Middle frontal gyrus (tissue), 1 donor: ENCODE results near the gene C11orf71.

Source experiments
- DNase-seq: peaks from one replicate; pipeline ENCODE4 v3.0.0-alpha.2; 2015; ENCODE audit warnings: low spot score; ENCODE audit errors: extremely low spot score

Gene C11orf71

GRCh38 chr11:114399490-114400215 lies 658 bp downstream of the C11orf71 start:
- DNase-seq = no peak

GRCh38 chr11:114398303-114398920 lies 1.9 kb downstream of the C11orf71 start:
- DNase-seq = no peak

- DNase-seq = no peak
Measured at GRCh38 chr11:114397349-114397982, 2.8 kb downstream of the C11orf71 start.

GRCh38 chr11:114396916-114397315 lies 3.4 kb downstream of the C11orf71 start:
- DNase-seq = no peak

- no peak for DNase-seq
Measured at GRCh38 chr11:114395736-114396135, 4.6 kb downstream of the C11orf71 start.

DNA sequence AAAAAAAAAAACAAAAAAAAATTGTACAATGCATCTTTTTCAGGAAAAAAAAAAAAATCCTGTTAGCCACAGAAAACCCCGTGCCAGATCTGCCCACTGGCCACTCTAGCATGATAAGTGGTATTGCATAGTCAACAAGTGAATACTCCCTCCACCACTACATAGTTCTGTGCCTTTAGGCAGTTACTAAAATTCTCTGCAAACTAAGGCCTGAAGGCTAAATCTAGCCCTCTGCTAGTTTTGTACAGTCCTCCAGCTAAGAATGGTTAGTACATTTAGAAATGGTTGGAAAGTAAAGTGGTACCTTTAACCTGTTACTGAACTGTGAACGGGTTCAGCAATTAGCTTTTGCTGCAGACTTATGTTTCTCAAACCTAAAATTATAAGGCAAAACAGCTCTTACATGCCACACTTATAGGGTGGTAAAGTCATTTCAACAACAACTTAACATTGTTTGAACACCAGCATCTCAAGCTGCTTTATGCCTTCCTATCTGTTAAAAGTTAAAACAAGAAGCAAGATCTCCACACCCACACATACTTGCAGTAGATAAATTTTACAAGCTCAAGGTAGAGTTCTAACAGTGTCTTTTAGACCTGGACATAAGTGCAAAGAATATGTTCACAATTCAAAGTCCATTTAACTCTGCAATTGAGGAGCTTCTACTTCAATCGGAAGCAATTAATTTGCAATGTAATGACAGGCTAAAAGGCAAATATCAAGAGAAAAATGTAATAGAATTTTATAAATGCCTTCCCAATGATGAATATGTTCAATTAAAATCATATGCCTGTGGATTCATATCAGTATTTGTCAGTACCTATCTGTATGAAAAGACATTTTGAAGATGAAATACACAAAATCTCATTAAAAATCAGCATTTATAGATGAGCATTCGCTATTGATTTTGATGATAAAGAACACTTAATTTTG lies 7.3 kb downstream of the C11orf71 start:
- DNase-seq = no peak

- no peak for DNase-seq
Measured at GRCh38 chr11:114386545-114386944, 13.8 kb downstream of the C11orf71 start.

GRCh38 chr11:114386131-114386530 lies 14.2 kb downstream of the C11orf71 start:
- no peak for DNase-seq

- no peak for DNase-seq
Measured at GRCh38 chr11:114384487-114384886, 15.8 kb downstream of the C11orf71 start.

GRCh38 chr11:114382509-114382908 lies 17.8 kb downstream of the C11orf71 start:
- no peak for DNase-seq

GRCh38 chr11:114379394-114380069 lies 20.8 kb downstream of the C11orf71 start:
- DNase-seq = no peak

GRCh38 chr11:114377612-114378267 lies 22.6 kb downstream of the C11orf71 start:
- no peak for DNase-seq

DNA sequence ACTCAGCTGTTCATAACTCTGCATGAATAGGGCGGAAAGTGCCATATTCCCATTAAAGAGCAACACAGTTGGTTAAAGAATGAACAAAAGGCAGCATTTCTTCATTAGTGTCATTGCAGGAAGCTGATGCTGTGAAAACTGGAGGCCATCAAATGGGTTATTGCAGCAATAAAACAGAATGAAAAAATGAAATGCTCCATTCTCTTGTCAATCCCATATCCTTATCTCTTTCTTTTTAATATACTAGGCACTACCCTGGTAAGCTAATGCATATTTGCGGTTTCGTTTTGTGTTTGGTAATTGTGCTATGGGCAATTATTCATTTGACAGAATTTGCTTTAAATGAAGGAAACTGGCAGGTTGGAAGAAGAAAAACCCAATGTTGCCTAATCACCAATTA lies 25.3 kb downstream of the C11orf71 start:
- DNase-seq = no peak

DNA sequence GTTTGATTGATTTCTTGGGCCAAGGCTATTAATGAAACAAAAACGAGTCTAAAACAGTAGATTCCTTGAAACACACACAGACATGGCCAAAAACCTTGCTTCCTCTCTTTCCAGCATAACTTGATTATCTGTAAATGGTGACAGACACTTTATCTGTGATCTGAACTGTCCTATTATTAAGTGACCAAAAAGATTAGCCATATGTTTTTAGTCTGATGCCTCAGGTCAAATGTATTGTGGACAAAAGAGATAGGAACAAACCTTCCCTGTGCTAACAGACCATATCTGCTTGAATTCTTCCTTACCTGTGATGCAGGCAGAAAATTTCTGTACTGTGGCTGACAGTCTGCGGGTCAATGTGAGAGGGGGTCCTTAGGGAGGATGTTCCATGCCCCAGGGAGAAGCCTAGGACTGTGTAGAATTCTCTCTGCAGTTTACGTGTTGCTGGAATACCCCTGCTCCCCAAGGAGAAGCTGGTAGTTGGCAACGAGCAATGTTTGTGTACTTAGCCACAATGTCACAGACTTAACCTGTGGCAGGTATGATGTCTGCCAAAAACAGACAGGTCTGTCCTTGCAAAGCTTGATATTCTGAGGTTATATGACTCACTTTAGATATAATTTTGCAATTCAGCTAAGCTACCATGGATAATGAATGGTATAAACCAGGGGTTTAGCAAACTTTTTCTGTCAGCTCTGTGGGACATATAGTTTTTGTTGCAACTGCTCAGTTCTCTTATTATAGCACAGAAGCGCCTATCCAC lies 31.2 kb downstream of the C11orf71 start:
- DNase-seq = no peak

DNA sequence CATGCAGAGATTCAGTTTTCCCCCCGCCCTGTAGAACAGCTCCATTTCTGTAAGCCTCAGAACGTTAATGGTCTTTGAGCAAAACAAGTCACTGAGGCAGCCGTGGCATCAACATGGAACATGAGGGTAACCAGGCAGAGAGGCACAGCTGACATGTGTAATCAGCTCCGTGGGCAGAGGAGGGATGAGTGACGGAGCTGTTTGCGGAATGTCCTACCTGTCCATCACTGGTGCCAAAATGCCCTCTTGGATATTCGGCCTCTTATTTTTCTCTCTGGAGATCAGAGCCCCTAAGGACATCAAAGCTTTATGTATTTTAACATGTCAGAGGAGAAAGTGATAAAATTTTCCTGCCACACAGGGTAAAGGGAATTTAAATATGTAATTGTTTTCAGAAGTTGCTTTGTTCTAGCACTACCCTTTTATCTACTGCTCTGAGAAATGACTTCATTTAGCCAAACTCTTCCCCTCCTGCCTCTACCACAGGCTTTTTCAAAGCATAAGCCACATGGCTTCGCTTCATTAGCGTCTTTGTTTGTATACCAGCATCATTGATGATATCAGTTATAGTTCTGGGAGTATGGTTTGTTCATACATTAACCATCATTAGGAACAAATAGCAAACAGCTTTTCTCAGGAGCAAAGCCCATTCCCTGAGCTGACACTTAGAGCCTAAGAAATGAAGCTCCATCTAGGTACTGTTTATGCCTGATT lies 32.9 kb downstream of the C11orf71 start:
- no peak for DNase-seq

- DNase-seq = no peak
Measured at GRCh38 chr11:114366331-114367243, 33.7 kb downstream of the C11orf71 start.

DNA sequence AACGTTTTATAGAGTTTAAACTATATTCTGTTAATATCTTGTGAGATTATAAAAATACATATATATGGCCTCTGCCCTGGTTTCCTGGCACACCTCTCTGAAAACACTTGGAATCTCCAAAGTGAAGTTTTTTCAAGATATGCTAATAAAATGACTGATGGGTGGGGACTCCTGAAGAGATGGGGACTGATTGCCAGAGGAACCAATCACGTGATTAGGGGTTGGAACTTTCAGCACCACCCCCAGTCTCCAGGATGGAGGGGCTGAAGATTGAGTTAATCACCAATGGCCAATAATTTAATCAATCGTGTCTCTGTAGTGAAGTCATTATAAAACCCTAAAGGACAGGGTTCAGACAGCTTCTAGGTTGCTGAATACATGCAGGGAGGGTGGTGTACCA lies 37.4 kb downstream of the C11orf71 start:
- no peak for DNase-seq

DNA sequence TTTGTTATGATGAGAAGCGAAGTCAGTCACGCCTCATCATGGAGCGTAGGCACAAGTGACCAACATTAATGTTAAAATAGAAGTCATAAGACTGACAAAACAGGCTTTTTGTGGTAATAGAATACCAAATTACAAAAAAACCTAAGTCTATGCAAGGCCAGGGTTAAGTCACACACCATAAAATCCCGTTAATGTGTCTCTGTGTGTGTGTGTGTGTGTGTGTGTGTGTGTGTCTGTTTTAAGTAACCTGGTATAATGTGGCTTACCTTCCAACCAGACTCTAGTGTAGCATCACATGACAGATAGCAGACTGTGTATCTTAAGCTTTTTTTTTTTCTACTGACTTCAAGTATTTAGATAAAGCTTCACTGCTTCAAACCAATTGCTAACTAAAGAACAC lies 38.0 kb downstream of the C11orf71 start:
- DNase-seq = no peak
